ENCODE data around the gene FLNA. TPM values are rescaled to one million over a fixed set of nuclear protein-coding genes. Genes with fewer than 3 reads are reported as not detected.

FLNA gene
- total and polyA plus RNA-seq, 2 of the 13 experiments (the other 11 are each of a cell fraction or from before 2014, with no cell fraction given): 83.4 to 174 TPM

DNA sequence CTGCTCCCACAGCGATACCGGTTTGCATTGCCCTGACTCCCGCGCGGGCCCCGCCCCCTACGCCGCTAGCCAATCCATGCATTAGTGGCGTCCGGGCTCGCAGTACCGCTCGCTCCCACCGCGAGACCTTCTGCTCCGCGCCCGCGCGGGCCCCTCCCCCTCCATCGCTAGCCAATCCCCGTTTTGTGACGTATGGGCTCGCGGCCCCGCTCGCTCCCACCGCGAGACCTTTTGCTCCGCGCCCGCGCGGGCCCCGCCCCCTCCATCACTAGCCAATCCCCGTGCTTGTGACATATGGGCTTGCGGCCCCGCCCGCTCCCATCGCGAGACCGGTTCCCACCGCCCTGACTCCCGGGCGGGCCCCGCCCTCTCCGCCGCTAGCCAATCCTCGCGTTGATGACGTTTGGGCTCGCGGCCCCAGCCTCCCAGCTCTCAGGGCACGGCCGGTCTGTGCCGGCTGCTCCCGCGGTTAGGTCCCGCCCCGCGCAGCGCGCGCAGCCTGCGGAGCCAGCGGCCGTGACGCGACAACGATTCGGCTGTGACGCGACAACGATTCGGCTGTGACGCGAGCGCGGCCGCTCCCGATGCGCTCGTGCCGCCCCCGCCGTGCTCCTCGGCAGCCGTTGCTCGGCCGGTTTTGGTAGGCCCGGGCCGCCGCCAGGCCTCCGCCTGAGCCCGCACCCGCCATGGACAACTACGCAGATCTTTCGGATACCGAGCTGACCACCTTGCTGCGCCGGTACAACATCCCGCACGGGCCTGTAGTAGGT, 4.5 kb upstream of the FLNA start, which contains the start of gene EMD (continued):
- TF ChIP-seq RFXAP (CRISPR knock-in tag; IDR thresholded peaks at IDR 0.05; ENCODE audit: borderline replicate concordance) (0 out of 2 replicates have a peak, but pooled peaks have one; percentile 41), XBP1 (CRISPR knock-in tag; IDR thresholded peaks at IDR 0.05) (no peak), KMT2A (CRISPR knock-in tag; IDR thresholded peaks at IDR 0.05) (no peak), TP53 (CRISPR knock-in tag; conservative IDR thresholded peaks at IDR 0.05) (no peak), ETV5 (CRISPR knock-in tag; IDR thresholded peaks at IDR 0.05; ENCODE audit: borderline replicate concordance) (no peak), NKX3-1 (CRISPR knock-in tag; IDR thresholded peaks at IDR 0.05) (no peak), MED1 (CRISPR knock-in tag; IDR thresholded peaks at IDR 0.05) (no peak), MYPOP (CRISPR knock-in tag; IDR thresholded peaks at IDR 0.05) (no peak), KDM3A (CRISPR knock-in tag; IDR thresholded peaks at IDR 0.05; ENCODE audit: low read depth) (no peak), FOXK1 (CRISPR knock-in tag; IDR thresholded peaks at IDR 0.05; ENCODE audit: borderline replicate concordance, low read depth) (no peak), ZNF530 (CRISPR knock-in tag; IDR thresholded peaks at IDR 0.05; ENCODE audit: low read depth) (no peak), MED13 (CRISPR knock-in tag; IDR thresholded peaks at IDR 0.05) (no peak), KAT8 (CRISPR knock-in tag; IDR thresholded peaks at IDR 0.05) (peak; percentile 60; the same call in 1 of the 2 replicates)
- TF ChIP-seq, protein P1, sequence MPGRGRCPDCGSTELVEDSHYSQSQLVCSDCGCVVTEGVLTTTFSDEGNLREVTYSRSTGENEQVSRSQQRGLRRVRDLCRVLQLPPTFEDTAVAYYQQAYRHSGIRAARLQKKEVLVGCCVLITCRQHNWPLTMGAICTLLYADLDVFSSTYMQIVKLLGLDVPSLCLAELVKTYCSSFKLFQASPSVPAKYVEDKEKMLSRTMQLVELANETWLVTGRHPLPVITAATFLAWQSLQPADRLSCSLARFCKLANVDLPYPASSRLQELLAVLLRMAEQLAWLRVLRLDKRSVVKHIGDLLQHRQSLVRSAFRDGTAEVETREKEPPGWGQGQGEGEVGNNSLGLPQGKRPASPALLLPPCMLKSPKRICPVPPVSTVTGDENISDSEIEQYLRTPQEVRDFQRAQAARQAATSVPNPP (CRISPR knock-in tag; IDR thresholded peaks at IDR 0.05): no peak
- TF ChIP-seq, protein P2, sequence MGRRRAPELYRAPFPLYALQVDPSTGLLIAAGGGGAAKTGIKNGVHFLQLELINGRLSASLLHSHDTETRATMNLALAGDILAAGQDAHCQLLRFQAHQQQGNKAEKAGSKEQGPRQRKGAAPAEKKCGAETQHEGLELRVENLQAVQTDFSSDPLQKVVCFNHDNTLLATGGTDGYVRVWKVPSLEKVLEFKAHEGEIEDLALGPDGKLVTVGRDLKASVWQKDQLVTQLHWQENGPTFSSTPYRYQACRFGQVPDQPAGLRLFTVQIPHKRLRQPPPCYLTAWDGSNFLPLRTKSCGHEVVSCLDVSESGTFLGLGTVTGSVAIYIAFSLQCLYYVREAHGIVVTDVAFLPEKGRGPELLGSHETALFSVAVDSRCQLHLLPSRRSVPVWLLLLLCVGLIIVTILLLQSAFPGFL (CRISPR knock-in tag; IDR thresholded peaks at IDR 0.05): no peak
- TF ChIP-seq, protein P3, sequence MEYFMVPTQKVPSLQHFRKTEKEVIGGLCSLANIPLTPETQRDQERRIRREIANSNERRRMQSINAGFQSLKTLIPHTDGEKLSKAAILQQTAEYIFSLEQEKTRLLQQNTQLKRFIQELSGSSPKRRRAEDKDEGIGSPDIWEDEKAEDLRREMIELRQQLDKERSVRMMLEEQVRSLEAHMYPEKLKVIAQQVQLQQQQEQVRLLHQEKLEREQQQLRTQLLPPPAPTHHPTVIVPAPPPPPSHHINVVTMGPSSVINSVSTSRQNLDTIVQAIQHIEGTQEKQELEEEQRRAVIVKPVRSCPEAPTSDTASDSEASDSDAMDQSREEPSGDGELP (IDR thresholded peaks at IDR 0.05; ENCODE audit: borderline replicate concordance, low read depth): 0 out of 2 replicates have a peak, but pooled peaks have one; percentile 18
- TF ChIP-seq, protein P4, sequence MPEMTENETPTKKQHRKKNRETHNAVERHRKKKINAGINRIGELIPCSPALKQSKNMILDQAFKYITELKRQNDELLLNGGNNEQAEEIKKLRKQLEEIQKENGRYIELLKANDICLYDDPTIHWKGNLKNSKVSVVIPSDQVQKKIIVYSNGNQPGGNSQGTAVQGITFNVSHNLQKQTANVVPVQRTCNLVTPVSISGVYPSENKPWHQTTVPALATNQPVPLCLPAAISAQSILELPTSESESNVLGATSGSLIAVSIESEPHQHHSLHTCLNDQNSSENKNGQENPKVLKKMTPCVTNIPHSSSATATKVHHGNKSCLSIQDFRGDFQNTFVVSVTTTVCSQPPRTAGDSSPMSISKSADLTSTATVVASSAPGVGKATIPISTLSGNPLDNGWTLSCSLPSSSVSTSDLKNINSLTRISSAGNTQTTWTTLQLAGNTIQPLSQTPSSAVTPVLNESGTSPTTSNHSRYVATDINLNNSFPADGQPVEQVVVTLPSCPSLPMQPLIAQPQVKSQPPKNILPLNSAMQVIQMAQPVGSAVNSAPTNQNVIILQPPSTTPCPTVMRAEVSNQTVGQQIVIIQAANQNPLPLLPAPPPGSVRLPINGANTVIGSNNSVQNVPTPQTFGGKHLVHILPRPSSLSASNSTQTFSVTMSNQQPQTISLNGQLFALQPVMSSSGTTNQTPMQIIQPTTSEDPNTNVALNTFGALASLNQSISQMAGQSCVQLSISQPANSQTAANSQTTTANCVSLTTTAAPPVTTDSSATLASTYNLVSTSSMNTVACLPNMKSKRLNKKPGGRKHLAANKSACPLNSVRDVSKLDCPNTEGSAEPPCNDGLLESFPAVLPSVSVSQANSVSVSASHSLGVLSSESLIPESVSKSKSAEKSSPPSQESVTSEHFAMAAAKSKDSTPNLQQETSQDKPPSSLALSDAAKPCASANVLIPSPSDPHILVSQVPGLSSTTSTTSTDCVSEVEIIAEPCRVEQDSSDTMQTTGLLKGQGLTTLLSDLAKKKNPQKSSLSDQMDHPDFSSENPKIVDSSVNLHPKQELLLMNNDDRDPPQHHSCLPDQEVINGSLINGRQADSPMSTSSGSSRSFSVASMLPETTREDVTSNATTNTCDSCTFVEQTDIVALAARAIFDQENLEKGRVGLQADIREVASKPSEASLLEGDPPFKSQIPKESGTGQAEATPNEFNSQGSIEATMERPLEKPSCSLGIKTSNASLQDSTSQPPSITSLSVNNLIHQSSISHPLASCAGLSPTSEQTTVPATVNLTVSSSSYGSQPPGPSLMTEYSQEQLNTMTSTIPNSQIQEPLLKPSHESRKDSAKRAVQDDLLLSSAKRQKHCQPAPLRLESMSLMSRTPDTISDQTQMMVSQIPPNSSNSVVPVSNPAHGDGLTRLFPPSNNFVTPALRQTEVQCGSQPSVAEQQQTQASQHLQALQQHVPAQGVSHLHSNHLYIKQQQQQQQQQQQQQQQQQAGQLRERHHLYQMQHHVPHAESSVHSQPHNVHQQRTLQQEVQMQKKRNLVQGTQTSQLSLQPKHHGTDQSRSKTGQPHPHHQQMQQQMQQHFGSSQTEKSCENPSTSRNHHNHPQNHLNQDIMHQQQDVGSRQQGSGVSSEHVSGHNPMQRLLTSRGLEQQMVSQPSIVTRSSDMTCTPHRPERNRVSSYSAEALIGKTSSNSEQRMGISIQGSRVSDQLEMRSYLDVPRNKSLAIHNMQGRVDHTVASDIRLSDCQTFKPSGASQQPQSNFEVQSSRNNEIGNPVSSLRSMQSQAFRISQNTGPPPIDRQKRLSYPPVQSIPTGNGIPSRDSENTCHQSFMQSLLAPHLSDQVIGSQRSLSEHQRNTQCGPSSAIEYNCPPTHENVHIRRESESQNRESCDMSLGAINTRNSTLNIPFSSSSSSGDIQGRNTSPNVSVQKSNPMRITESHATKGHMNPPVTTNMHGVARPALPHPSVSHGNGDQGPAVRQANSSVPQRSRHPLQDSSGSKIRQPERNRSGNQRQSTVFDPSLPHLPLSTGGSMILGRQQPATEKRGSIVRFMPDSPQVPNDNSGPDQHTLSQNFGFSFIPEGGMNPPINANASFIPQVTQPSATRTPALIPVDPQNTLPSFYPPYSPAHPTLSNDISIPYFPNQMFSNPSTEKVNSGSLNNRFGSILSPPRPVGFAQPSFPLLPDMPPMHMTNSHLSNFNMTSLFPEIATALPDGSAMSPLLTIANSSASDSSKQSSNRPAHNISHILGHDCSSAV (CRISPR knock-in tag; IDR thresholded peaks at IDR 0.05; ENCODE audit: borderline replicate concordance): no peak

Data from HepG2 (cell line).